Gastroesophageal sphincter (tissue), 4 donors: Measurements from ENCODE around the gene LRRFIP1. TPM values are rescaled to one million over a fixed set of nuclear protein-coding genes. Genes with fewer than 3 reads are reported as not detected.

Experiments
- ATAC-seq: fragments of 150-250 bp; one replicate; pipeline ENCODE4 v1.9.1; 2016; ENCODE audit warnings: mild to moderate bottlenecking, moderate library complexity
- H3K27ac ChIP-seq, 4 donors: fragments of 200-600 bp; sonication (generic) in 3 of 4; 1 replicate in 3 of 4; 2 replicates in 1 of 4; pipeline ENCODE4 v1.5.1; 2016 to 2019
- H3K27me3 ChIP-seq: fragments of 200-600 bp; sonication (generic); one replicate; pipeline ENCODE4 v1.5.1; 2019
- H3K36me3 ChIP-seq, 2 donors: fragments of 200-600 bp; sonication (generic); one replicate each; pipeline ENCODE4 v1.5.1; 2019; ENCODE audit warnings: control low read depth in 1 of 2
- H3K4me1 ChIP-seq, 3 donors: fragments of 200-600 bp; sonication (generic); 1 replicate in 2 of 3; 2 replicates in 1 of 3; pipeline ENCODE4 v1.5.1; 2016 to 2019; ENCODE audit warnings: control low read depth in 2 of 3
- H3K4me3 ChIP-seq, 2 donors: fragments of 200-600 bp; sonication (generic); one replicate each; pipeline ENCODE4 v1.5.1; 2019; ENCODE audit warnings: mild to moderate bottlenecking in 1 of 2, moderate library complexity in 1 of 2
- H3K9me3 ChIP-seq, 3 donors: fragments of 200-600 bp; sonication (generic); one replicate each; pipeline ENCODE4 v1.5.1; 2017 to 2019; ENCODE audit warnings: control low read depth in 2 of 3
- CTCF ChIP-seq, 4 experiments: fragments of 200-600 bp in 2 of 4; fragments of 450-650 bp in 2 of 4; sonication (generic) in 1 of 4; IDR thresholded peaks; one replicate each; pipeline ENCODE4 v1.5.1; 2017 to 2019; ENCODE audit warnings: antibody characterized with exemption in 4 of 4, mild to moderate bottlenecking in 2 of 4, moderate library complexity in 2 of 4
- EP300 ChIP-seq: sonication (generic); formaldehyde crosslinking; IDR thresholded peaks from one replicate; pipeline ENCODE4 v1.6.1; 2017; ENCODE audit warnings: antibody characterized with exemption, mild to moderate bottlenecking
- POLR2A ChIP-seq, 2 donors: fragments of 450-650 bp; IDR thresholded peaks; one replicate each; pipeline ENCODE4 v1.6.1; 2017; ENCODE audit warnings: antibody characterized with exemption in 2 of 2, mild to moderate bottlenecking in 2 of 2, moderate library complexity in 1 of 2
- POLR2AphosphoS5 ChIP-seq: sonication (generic); formaldehyde crosslinking; IDR thresholded peaks from one replicate; pipeline ENCODE4 v1.6.1; 2017; ENCODE audit warnings: antibody characterized with exemption
- WGBS, 2 donors: methylation state at CpG; one replicate each; pipeline ENCODE4 v1.1.5; 2018; ENCODE audit warnings: low coverage in 1 of 2; 5-methylcytosine and 5-hydroxymethylcytosine counted together
- total RNA-seq, 4 donors: library from RNA; depleted of rRNA; stranded (reverse); fragments of >200 nt; gene quantifications; one replicate each; pipeline ENCODE4 v1.1.0, GENCODE V29; 2016

The LRRFIP1 gene
- total RNA-seq, 4 donors from 2014 or later = 164 to 225 (median 179) TPM

DNA sequence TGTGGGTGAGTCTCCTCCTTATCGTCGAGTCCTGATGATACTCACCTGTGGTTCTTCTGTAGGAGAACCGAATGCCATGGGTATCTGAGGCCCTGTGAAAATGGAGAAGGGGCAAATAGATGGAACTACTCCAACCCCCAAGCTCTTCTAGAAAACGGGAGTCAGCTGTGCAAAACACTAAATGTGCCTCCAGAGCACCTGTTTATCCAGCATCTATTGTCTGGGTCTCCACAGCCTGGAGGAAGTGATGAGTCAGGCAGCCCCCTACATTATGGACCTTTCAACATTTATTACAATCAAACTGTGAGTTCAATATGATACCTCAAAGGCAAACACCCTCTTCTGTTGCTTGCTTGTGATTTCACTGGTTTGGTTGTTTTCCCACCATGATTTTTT, 9.8 kb upstream of the LRRFIP1 start:
- Histone ChIP-seq H3K9me3 (no peaks in the 10 kb centered on the region), H3K4me3 (no peak overlapping the region), H3K4me1 (peaks cover 19 to 40% (median 20%) of the 10 kb centered on the region in 3 donors), H3K27ac (peak overlapping the region; percentile 75 to 93 (median 87)), H3K27me3 (no peaks in the 10 kb centered on the region), H3K36me3 (no peaks in the 10 kb centered on the region)
- TF ChIP-seq EP300 (no peak), POLR2A (IDR thresholded peaks at IDR 0.05) (no peak), POLR2AphosphoS5 (no peak), CTCF (IDR thresholded peaks at IDR 0.05) (no peak)
- 29 to 61% methylated on average over 1 to 2 of the region's 4 CpGs for WGBS, 2 donors
- ATAC-seq = no peak

GRCh38 chr2:237618449-237618848, 8.9 kb upstream of the LRRFIP1 start:
- WGBS, 2 donors = 60 to 61% methylated on average over 1 to 2 of the region's 2 CpGs
- Histone ChIP-seq H3K4me1 (peaks cover 19 to 40% (median 20%) of the 10 kb centered on the region in 3 donors), H3K27ac (peak overlapping the region; percentile 25 to 93 (median 87))

DNA sequence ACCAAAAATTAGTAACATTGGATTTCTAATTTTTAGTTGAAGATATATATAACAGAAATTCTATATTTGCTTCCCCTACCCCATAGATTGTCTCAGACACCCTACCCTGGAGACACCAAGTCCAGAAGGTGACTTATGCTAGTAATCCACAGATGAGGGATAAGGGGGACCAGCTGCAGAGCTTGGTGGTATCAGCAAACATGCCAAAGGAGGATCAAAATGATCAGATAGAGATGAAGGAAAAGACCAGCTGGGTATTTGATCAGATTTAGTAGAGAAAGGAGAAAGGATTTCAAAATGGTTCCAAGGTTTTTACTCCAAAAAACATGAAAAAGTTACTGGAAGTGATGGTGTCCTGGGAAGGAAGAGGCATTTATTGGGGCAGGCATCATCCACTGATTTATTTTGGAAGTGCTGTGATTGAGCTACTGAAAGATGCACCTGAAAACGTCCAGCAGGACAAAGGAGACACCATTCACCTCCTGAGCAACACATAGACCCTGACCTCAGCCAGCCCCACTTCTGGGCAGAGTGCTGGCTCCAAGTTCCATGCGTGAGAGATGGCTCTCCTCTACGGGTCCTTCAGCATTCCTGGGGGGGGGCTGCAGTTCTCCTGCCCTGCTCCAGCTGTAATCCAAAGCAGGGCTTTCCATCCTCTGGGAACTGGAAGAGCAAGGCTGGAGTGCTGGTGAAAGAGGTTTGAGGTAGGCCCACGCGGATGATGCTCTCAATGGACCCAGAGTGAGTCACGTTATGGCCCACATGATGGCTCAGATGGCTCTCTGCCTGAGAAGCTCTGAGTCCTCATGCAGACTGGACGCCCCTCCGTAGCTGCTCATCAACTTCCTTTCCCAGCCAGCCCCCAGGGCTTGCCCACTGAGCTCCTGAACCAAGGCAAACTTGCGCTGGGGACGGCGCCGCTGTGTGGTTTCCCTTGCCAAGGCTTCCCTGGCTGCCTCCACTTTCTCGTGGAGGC, 3.7 kb upstream of the LRRFIP1 start:
- WGBS, 2 donors = 20 to 100% methylated on average over 1 to 5 of the region's 13 CpGs

More at GRCh38 chr2:237618449-237618848, 8.9 kb upstream of the LRRFIP1 start:
- TF ChIP-seq POLR2AphosphoS5 (peak; percentile 10), CTCF (IDR thresholded peaks at IDR 0.05) (no peak)
- no peak for ATAC-seq
- Histone ChIP-seq H3K9me3 (no peaks in the 10 kb centered on the region), H3K4me3 (no peak overlapping the region), H3K36me3 (no peaks in the 10 kb centered on the region), H3K27me3 (no peaks in the 10 kb centered on the region)

DNA sequence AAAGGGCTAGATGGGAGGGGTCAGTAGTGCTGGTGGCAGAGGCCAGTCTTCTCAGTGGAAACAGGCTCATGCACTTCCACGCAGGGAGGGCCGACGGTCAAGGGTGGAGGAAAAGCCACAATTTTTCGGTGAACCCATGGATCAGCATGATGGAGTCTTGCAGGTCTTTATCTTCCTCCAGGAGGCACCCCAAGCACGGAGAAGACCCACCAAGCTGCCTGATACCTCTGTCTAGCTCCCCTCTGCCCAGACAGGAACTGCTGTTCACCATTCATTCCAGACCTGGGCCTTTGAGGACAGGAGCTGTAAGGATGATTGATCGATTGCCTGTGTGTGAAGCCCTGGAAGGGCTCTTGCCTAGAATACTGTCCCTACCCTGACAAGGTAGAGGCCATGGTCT, 2.8 kb upstream of the LRRFIP1 start:
- H3K27ac ChIP-seq = peak overlapping the region in 2 of 4 donors; percentile 19 to 92
- peaks cover 0 to 36% (median 10%) of the 10 kb centered on the region in 3 donors for H3K4me1 ChIP-seq
- TF ChIP-seq CTCF (IDR thresholded peaks at IDR 0.05) = no peak
- no peak for TF ChIP-seq POLR2A (IDR thresholded peaks at IDR 0.05)
- TF ChIP-seq EP300 = no peak
- TF ChIP-seq POLR2AphosphoS5 = no peak
- H3K4me3 ChIP-seq = no peak overlapping the region
- ATAC-seq = no peak
- 90% methylated on average over 4 of the region's 6 CpGs; no CpG with 5 or more reads in 1 of the 2 donors for WGBS, 2 donors
- H3K27me3 ChIP-seq = no peaks in the 10 kb centered on the region
- no peaks in the 10 kb centered on the region for H3K9me3 ChIP-seq
- no peaks in the 10 kb centered on the region for H3K36me3 ChIP-seq

More for the DNA sequence above, 3.7 kb upstream of the LRRFIP1 start:
- Histone ChIP-seq H3K27me3 (no peaks in the 10 kb centered on the region), H3K27ac (no peak overlapping the region), H3K9me3 (no peaks in the 10 kb centered on the region), H3K36me3 (no peaks in the 10 kb centered on the region), H3K4me3 (no peak overlapping the region), H3K4me1 (peaks cover 0 to 28% (median 5%) of the 10 kb centered on the region in 3 donors)
- ATAC-seq = no peak
- TF ChIP-seq CTCF (IDR thresholded peaks at IDR 0.05) (no peak), POLR2A (IDR thresholded peaks at IDR 0.05) (no peak), POLR2AphosphoS5 (no peak), EP300 (no peak)
